Ascending aorta (tissue), 2 donors: Measurements from ENCODE around the gene TMF1. TPM values are rescaled to one million over a fixed set of nuclear protein-coding genes. Genes with fewer than 3 reads are reported as not detected.

Source experiments
- DNase-seq, 2 donors: peaks; one replicate each; pipeline ENCODE4 v3.0.0-alpha.2; 2019; ENCODE audit warnings: low spot score in 2 of 2
- H3K27ac ChIP-seq, 2 donors: fragments of 200-600 bp; sonication (generic); one replicate each; pipeline ENCODE4 v1.5.1; 2016 to 2017; ENCODE audit warnings: mild to moderate bottlenecking in 1 of 2
- H3K27me3 ChIP-seq: fragments of 200-600 bp; sonication (generic); one replicate; pipeline ENCODE4 v1.5.1; 2017
- H3K36me3 ChIP-seq, 2 donors: fragments of 200-600 bp; sonication (generic); one replicate each; pipeline ENCODE4 v1.5.1; 2016
- H3K4me1 ChIP-seq, 2 donors: fragments of 200-600 bp; sonication (generic); one replicate each; pipeline ENCODE4 v1.5.1; 2016 to 2017; ENCODE audit warnings: mild to moderate bottlenecking in 1 of 2
- H3K4me3 ChIP-seq, 2 donors: fragments of 200-600 bp; sonication (generic); one replicate each; pipeline ENCODE4 v1.5.1; 2016 to 2017; ENCODE audit warnings: mild to moderate bottlenecking in 1 of 2
- H3K9me3 ChIP-seq, 2 donors: fragments of 200-600 bp; sonication (generic); one replicate each; pipeline ENCODE4 v1.5.1; 2016
- CTCF ChIP-seq, 3 experiments: fragments of 200-600 bp in 2 of 3; fragments of 450-650 bp in 1 of 3; sonication (generic) in 2 of 3; IDR thresholded peaks; one replicate each; pipeline ENCODE4 v1.5.1; 2016 to 2019; ENCODE audit warnings: antibody characterized with exemption in 3 of 3, mild to moderate bottlenecking in 1 of 3, moderate library complexity in 1 of 3
- intact Hi-C: fragments of 100-400 bp; cut with DNase I; formaldehyde crosslinking; loops from one replicate; pipeline ENCODE4 v1.15.1; 2023
- total RNA-seq: library from RNA; depleted of rRNA; stranded (reverse); fragments of >200 nt; gene quantifications from one replicate; pipeline ENCODE4 v1.1.0, GENCODE V29; 2016

TMF1 gene
- total RNA-seq, 1 donor from 2014 or later, result 35.2 TPM

- intact Hi-C loops, result no loop called here
- Histone ChIP-seq H3K9me3 (no peaks in the 10 kb centered on the region), H3K4me3 (no peak overlapping the region), H3K36me3 (peaks cover 40 to 66% of the 10 kb centered on the region in 2 donors), H3K27ac (no peak overlapping the region), H3K27me3 (no peaks in the 10 kb centered on the region), H3K4me1 (no peaks in the 10 kb centered on the region)
- no peak for DNase-seq
- no peak for TF ChIP-seq CTCF (IDR thresholded peaks at IDR 0.05)
Observed at GRCh38 chr3:69058180-69058946, 6.2 kb upstream of the TMF1 start.

GRCh38 chr3:69052472-69052898, 352 bp upstream of the TMF1 start:
- Histone ChIP-seq H3K27ac (peak overlapping the region; percentile 93 to 95), H3K9me3 (no peaks in the 10 kb centered on the region), H3K27me3 (no peaks in the 10 kb centered on the region), H3K4me1 (peaks cover 3 to 15% of the 10 kb centered on the region in 2 donors), H3K4me3 (peak overlapping the region; percentile 72 to 78), H3K36me3 (peaks cover 15 to 27% of the 10 kb centered on the region in 2 donors)
- no peak for TF ChIP-seq CTCF (IDR thresholded peaks at IDR 0.05)
- no peak for DNase-seq
- intact Hi-C loops, result loop anchor here (1.0 kb wide), 2 partner anchors 28 to 38 kb away; partner anchors contain the start of gene UBA3

DNA sequence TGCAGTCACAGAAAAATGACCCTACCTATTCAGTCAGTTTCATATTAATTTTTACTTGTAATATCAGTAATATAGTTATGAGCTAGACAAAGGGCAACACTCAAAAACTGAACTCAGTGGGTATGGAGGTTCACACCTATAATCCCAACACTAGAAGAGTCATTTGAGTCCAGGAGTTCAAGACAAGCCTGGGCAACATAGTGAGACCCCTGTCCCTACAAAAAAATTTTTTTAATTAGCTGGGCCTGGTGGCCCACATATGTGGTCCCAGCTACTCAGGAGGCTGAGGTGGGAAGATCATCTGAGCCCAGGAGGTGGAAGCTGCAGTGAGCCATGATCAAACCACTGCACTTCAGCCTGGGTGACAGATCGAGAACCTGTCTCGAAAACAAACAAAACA, 3.1 kb downstream of the TMF1 start:
- peaks cover 3 to 21% of the 10 kb centered on the region in 2 donors for H3K4me1 ChIP-seq
- peaks cover 22 to 39% of the 10 kb centered on the region in 2 donors for H3K36me3 ChIP-seq
- intact Hi-C loops, result no loop called here
- no peak for DNase-seq
- no peaks in the 10 kb centered on the region for H3K9me3 ChIP-seq
- no peak overlapping the region for H3K4me3 ChIP-seq
- TF ChIP-seq CTCF (IDR thresholded peaks at IDR 0.05), result no peak
- no peak overlapping the region for H3K27ac ChIP-seq
- H3K27me3 ChIP-seq, result no peaks in the 10 kb centered on the region

GRCh38 chr3:69044608-69045007, 7.5 kb downstream of the TMF1 start:
- TF ChIP-seq CTCF (IDR thresholded peaks at IDR 0.05), result no peak
- Histone ChIP-seq H3K4me3 (no peak overlapping the region), H3K9me3 (no peaks in the 10 kb centered on the region), H3K27ac (no peak overlapping the region), H3K27me3 (no peaks in the 10 kb centered on the region), H3K36me3 (peaks cover 39 to 71% of the 10 kb centered on the region in 2 donors), H3K4me1 (peaks cover 0 to 10% of the 10 kb centered on the region in 2 donors)
- no peak for DNase-seq
- intact Hi-C loops, result no loop called here

GRCh38 chr3:69033470-69033869, 18.7 kb downstream of the TMF1 start:
- H3K27me3 ChIP-seq, result no peaks in the 10 kb centered on the region
- H3K4me1 ChIP-seq, result no peaks in the 10 kb centered on the region
- no peak for DNase-seq
- intact Hi-C loops, result no loop called here
- H3K27ac ChIP-seq, result peak overlapping the region in 1 of 2 donors; percentile 27
- no peaks in the 10 kb centered on the region for H3K9me3 ChIP-seq
- TF ChIP-seq CTCF (IDR thresholded peaks at IDR 0.05), result no peak
- H3K4me3 ChIP-seq, result no peak overlapping the region
- peaks cover 74 to 88% of the 10 kb centered on the region in 2 donors for H3K36me3 ChIP-seq
